Peyer's patch (tissue), 4 donors: ENCODE results near the gene ZNF697. TPM values are rescaled to one million over a fixed set of nuclear protein-coding genes. Genes with fewer than 3 reads are reported as not detected.
"Not testable (repeated sequence)": the region's sequence is repeated elsewhere in the genome, so short reads cannot be mapped to it uniquely, and the experiment has no call there.

Experiments used
- DNase-seq, 3 donors: peaks; one replicate each; pipeline ENCODE4 v3.0.0-alpha.2; 2017 to 2019
- H3K27ac ChIP-seq, 4 donors: fragments of 200-600 bp; sonication (generic); one replicate each; pipeline ENCODE4 v1.5.1; 2016 to 2019
- H3K27me3 ChIP-seq, 2 donors: fragments of 200-600 bp; sonication (generic); one replicate each; pipeline ENCODE4 v1.5.1; 2019
- H3K36me3 ChIP-seq, 3 donors: fragments of 200-600 bp; sonication (generic); one replicate each; pipeline ENCODE4 v1.5.1; 2016 to 2019
- H3K4me1 ChIP-seq, 4 donors: fragments of 200-600 bp; sonication (generic); one replicate each; pipeline ENCODE4 v1.5.1; 2016 to 2019
- H3K4me3 ChIP-seq, 4 donors: fragments of 200-600 bp; sonication (generic); 1 replicate in 3 of 4; 2 replicates in 1 of 4; pipeline ENCODE4 v1.5.1; 2016 to 2019; ENCODE audit warnings: mild to moderate bottlenecking in 1 of 4
- H3K9me3 ChIP-seq, 4 donors: fragments of 200-600 bp; sonication (generic); one replicate each; pipeline ENCODE4 v1.5.1; 2016 to 2019; ENCODE audit warnings: mild to moderate bottlenecking in 1 of 4
- POLR2A ChIP-seq, 2 donors: fragments of 450-650 bp; IDR thresholded peaks; one replicate each; pipeline ENCODE4 v1.5.1; 2017; ENCODE audit warnings: antibody characterized with exemption in 2 of 2, mild to moderate bottlenecking in 2 of 2, moderate library complexity in 2 of 2
- total RNA-seq, 4 donors: library from RNA; depleted of rRNA; stranded (reverse); fragments of >200 nt; gene quantifications; one replicate each; pipeline ENCODE4 v1.1.0, GENCODE V29; 2016
- TF ChIP-seq, protein P1 (sequence below), 6 experiments: fragments of 450-650 bp in 4 of 6; fragments of 200-600 bp in 2 of 6; sonication (generic) in 1 of 6; IDR thresholded peaks; one replicate each; pipeline ENCODE4 v1.5.1; 2017 to 2019; ENCODE audit warnings: antibody characterized with exemption in 6 of 6, mild to moderate bottlenecking in 3 of 6, moderate library complexity in 1 of 6

ZNF697 gene
- total RNA-seq, 4 donors from 2014 or later, result 4.4 to 6.3 (median 5.0) TPM

DNA sequence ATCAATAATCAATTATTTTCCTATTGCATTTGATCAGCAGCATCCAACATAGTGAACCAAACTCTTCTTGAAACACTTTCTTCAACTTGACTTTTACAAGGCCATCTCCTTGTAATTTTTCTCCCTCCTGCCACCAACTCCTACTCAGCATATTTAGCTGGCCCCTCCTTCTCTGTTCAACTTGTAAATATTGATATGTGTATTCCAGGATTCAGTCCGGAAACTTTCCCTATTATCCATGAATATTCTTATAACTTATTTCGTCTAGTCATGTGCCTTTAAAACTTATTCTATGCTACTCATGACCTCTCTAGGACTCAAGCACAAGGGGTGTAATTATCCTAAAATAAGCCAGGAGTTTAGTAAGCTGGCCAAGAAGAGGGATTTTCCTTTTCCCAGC is 52.9 kb downstream of the ZNF697 start:
- no peak overlapping the region for H3K27ac ChIP-seq
- H3K4me1 ChIP-seq, result no peaks in the 10 kb centered on the region
- no peaks in the 10 kb centered on the region for H3K36me3 ChIP-seq
- DNase-seq, result no peak
- no peak for TF ChIP-seq POLR2A (IDR thresholded peaks at IDR 0.05)
- TF ChIP-seq, protein P1, sequence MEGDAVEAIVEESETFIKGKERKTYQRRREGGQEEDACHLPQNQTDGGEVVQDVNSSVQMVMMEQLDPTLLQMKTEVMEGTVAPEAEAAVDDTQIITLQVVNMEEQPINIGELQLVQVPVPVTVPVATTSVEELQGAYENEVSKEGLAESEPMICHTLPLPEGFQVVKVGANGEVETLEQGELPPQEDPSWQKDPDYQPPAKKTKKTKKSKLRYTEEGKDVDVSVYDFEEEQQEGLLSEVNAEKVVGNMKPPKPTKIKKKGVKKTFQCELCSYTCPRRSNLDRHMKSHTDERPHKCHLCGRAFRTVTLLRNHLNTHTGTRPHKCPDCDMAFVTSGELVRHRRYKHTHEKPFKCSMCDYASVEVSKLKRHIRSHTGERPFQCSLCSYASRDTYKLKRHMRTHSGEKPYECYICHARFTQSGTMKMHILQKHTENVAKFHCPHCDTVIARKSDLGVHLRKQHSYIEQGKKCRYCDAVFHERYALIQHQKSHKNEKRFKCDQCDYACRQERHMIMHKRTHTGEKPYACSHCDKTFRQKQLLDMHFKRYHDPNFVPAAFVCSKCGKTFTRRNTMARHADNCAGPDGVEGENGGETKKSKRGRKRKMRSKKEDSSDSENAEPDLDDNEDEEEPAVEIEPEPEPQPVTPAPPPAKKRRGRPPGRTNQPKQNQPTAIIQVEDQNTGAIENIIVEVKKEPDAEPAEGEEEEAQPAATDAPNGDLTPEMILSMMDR (IDR thresholded peaks at IDR 0.05), result no peak
- no peaks in the 10 kb centered on the region for H3K27me3 ChIP-seq
- H3K4me3 ChIP-seq, result no peak overlapping the region
- H3K9me3 ChIP-seq, result no peaks in the 10 kb centered on the region

DNA sequence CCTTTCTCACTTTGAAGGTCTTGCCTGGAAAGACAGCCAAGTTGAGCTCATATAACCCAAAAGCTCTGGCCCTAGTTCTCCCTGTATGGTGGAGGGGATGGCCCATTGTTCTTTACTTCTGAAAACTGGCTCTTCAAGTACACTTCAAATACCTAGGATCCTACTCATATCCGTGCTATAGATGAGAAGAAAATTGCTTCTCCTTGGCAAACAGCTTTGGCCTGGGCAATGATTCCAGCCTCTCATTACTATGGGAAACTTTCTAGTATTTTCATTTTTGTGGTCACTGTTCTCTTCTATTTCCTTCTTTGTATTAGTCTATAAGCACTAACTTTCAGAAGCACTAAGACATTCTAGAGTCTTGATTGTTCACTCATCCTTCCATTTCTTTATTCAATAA is 53.7 kb downstream of the ZNF697 start:
- DNase-seq, result no peak
- TF ChIP-seq, protein P1 (IDR thresholded peaks at IDR 0.05), result no peak
- TF ChIP-seq POLR2A (IDR thresholded peaks at IDR 0.05), result no peak
- no peaks in the 10 kb centered on the region for H3K9me3 ChIP-seq
- H3K4me1 ChIP-seq, result no peaks in the 10 kb centered on the region
- H3K27me3 ChIP-seq, result no peaks in the 10 kb centered on the region
- no peak overlapping the region for H3K4me3 ChIP-seq
- no peak overlapping the region for H3K27ac ChIP-seq
- no peaks in the 10 kb centered on the region for H3K36me3 ChIP-seq

DNA sequence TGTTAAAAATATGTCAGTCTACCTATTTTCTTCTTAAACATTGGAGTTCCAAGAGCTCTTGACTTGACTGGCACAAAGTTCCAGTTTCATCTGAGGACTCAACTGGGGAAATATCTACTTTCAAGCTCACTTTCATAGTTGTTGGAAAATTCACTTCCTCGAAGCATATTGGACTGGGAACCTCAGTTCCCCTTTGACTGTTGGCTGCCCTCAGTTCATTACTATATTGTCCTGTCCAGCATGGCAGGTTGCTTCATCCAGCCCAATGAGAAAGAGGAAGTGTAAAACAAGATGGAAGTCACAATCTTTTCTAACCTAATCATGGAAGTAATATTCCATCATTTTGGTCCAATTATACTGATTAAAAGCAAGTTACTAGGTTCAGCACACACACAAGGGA is 54.3 kb downstream of the ZNF697 start:
- Histone ChIP-seq H3K4me1 (no peaks in the 10 kb centered on the region), H3K4me3 (no peak overlapping the region), H3K36me3 (no peaks in the 10 kb centered on the region), H3K9me3 (no peaks in the 10 kb centered on the region), H3K27ac (no peak overlapping the region), H3K27me3 (no peaks in the 10 kb centered on the region)
- DNase-seq, result no peak
- TF ChIP-seq POLR2A (IDR thresholded peaks at IDR 0.05), result no peak
- TF ChIP-seq, protein P1 (IDR thresholded peaks at IDR 0.05), result no peak

DNA sequence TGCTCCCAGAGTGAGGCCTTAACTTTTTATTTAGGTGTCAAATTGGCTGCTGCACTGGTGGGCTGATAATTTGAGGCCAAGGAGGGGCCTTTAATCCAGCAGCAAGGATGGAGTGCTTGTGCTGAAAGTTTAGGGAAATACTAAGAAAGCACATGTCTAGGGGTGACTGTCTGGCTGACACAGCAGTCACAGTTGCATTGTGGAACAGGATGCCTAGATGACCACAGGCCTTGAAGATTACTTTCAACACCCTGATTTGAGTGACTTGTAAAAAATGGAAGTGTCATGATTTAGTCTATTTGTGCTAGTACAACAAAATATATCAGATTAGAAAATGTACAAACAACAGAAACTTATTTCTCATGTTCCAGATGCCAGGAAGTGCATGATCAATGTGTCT is 57.7 kb downstream of the ZNF697 start:
- Histone ChIP-seq H3K4me3 (no peak overlapping the region), H3K9me3 (no peaks in the 10 kb centered on the region), H3K27ac (no peak overlapping the region), H3K27me3 (no peaks in the 10 kb centered on the region), H3K4me1 (no peaks in the 10 kb centered on the region), H3K36me3 (no peaks in the 10 kb centered on the region)
- TF ChIP-seq, protein P1 (IDR thresholded peaks at IDR 0.05), result no peak
- TF ChIP-seq POLR2A (IDR thresholded peaks at IDR 0.05), result no peak
- no peak for DNase-seq

DNA sequence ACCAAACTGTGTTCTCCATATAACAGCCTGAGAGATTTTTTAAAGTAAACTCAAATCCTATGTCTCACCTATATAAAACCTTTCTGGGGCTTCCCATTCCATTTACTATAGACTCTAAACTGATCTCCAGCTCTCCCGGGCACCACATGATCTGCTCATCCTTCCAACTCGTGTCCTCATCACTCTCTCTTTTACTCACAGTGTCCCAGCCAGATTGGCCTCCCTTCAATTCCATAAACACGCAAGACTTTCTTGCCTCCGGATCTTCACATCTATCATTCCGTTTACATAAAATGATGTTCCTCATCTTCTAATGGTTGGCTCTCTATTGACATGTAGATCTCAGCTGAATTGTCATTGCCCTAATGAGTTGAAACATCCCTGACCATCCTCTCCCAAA is 59.4 kb downstream of the ZNF697 start:
- H3K4me3 ChIP-seq, result no peak overlapping the region
- TF ChIP-seq POLR2A (IDR thresholded peaks at IDR 0.05), result no peak
- TF ChIP-seq, protein P1 (IDR thresholded peaks at IDR 0.05), result no peak
- no peak for DNase-seq
- H3K4me1 ChIP-seq, result no peaks in the 10 kb centered on the region
- no peak overlapping the region for H3K27ac ChIP-seq
- no peaks in the 10 kb centered on the region for H3K9me3 ChIP-seq
- no peaks in the 10 kb centered on the region for H3K36me3 ChIP-seq
- H3K27me3 ChIP-seq, result no peaks in the 10 kb centered on the region

DNA sequence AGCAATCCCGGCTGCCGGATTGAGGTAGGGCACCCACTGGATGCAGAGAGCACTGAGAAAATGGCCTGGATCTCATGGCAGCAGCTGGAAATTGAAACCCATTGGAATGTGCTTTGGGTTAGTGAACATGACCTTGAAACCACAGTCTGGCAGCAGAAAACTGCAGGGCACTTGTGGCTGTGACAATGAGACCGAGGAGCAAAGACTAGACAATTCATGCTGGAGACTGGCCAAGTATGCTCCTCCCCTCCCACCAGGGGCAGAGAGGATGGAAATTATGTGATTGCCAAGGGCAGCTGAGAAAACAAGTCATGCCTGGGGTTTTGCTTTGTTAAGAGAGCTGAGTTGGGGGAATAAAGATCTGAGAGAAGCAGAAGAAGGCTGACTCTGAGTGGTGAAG is 60.7 kb downstream of the ZNF697 start:
- Histone ChIP-seq H3K4me1 (no peaks in the 10 kb centered on the region), H3K4me3 (no peak overlapping the region), H3K27ac (no peak overlapping the region), H3K27me3 (no peaks in the 10 kb centered on the region), H3K36me3 (no peaks in the 10 kb centered on the region), H3K9me3 (no peaks in the 10 kb centered on the region)
- DNase-seq, result no peak
- no peak for TF ChIP-seq POLR2A (IDR thresholded peaks at IDR 0.05)
- TF ChIP-seq, protein P1 (IDR thresholded peaks at IDR 0.05), result no peak

DNA sequence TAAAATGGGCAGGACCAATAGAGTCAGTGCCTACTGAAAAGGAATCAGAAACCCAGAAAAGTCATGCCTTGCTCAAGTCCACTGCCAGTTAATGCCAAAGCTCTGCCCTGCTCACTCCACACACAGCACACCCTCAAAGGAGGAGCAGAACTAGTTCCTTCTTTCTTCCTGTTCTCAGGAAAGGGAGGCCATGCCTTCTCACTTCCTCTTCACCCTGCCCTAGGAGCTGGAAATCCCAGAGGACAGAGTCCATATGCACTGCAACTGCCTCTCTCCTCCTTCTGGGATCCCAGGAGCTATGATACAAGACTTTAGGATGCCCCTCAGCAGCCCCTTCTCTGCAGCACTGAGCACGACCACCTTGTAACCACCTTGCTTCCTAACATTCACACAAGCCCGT is 62.3 kb downstream of the ZNF697 start:
- H3K9me3 ChIP-seq, H3K4me1 ChIP-seq, H3K27ac ChIP-seq, H3K36me3 ChIP-seq, H3K27me3 ChIP-seq, DNase-seq, H3K4me3 ChIP-seq: not testable (repeated sequence)
